MCF 10A (cell line): ENCODE measurements around the gene INPP1. TPM values are rescaled to one million over a fixed set of nuclear protein-coding genes. Genes with fewer than 3 reads are reported as not detected.

Source experiments
- BruUV-seq: library from RNA; stranded (reverse); fragments of 400-500 nt; replicated peaks from 2 replicates; lab custom pipeline; 2021; lab: Mats Ljungman, UMichigan
- CTCF ChIA-PET: fragments of 300-600 bp; sonication (Branson Sonifier 250); formaldehyde crosslinking; extraction: SDS; loops from one replicate; lab custom pipeline; 2021; ENCODE audit warnings: antibody characterized with exemption, inconsistent platforms; lab: Yijun Ruan, JAX
- POLR2A ChIA-PET: fragments of 300-600, 350-650 bp; sonication (Branson Sonifier 250); formaldehyde crosslinking; extraction: SDS; loops from one replicate; lab custom pipeline; 2020; ENCODE audit warnings: antibody characterized with exemption, inconsistent platforms; lab: Yijun Ruan, JAX
- DNase-seq: peaks from one replicate; pipeline ENCODE4 v3.0.0-alpha.2; 2018; ENCODE audit not compliant: unreplicated experiment
- H3K27ac Mint-ChIP-seq: one replicate; pipeline ENCODE4 v1.8.0; 2022; ENCODE audit warnings: mild to moderate bottlenecking, low read depth, mixed read lengths; ENCODE audit not compliant: unreplicated experiment
- H3K27me3 Mint-ChIP-seq: one replicate; pipeline ENCODE4 v1.8.0; 2022; ENCODE audit warnings: mixed read lengths; ENCODE audit not compliant: insufficient read depth, unreplicated experiment
- H3K36me3 Mint-ChIP-seq: one replicate; pipeline ENCODE4 v1.8.0; 2022; ENCODE audit warnings: mild to moderate bottlenecking, moderate library complexity, mixed read lengths; ENCODE audit not compliant: insufficient read depth, unreplicated experiment
- H3K4me1 Mint-ChIP-seq: one replicate; pipeline ENCODE4 v1.8.0; 2022; ENCODE audit warnings: mixed read lengths; ENCODE audit not compliant: insufficient read depth, unreplicated experiment
- H3K4me3 Mint-ChIP-seq: one replicate; pipeline ENCODE4 v1.8.0; 2022; ENCODE audit warnings: mild to moderate bottlenecking, moderate library complexity, mixed read lengths; ENCODE audit not compliant: unreplicated experiment
- H3K9me3 Mint-ChIP-seq: one replicate; pipeline ENCODE4 v1.8.0; 2022; ENCODE audit warnings: mixed read lengths; ENCODE audit not compliant: unreplicated experiment
- CTCF ChIP-seq: fragments of 200-600 bp; IDR thresholded peaks from one replicate; pipeline ENCODE4 v1.8.0; 2022; ENCODE audit warnings: antibody characterized with exemption, mild to moderate bottlenecking; ENCODE audit not compliant: unreplicated experiment
- intact Hi-C: fragments of 100-400 bp; cut with micrococcal nuclease; formaldehyde crosslinking; loops from 2 replicates; pipeline ENCODE4 v1.14.1; 2022
- total RNA-seq: library from RNA; stranded (reverse); gene quantifications from 2 replicates; pipeline ENCODE4 v1.2.3, GENCODE V29; 2022

Gene INPP1
- total RNA-seq, 1 experiment from 2014 or later: 29.2 TPM

- BruUV-seq: no TSS peak
- H3K27me3 Mint-ChIP-seq: no peaks in the 10 kb centered on the region
- no peak for TF ChIP-seq CTCF
- no peaks in the 10 kb centered on the region for H3K9me3 Mint-ChIP-seq
- no peaks in the 10 kb centered on the region for H3K36me3 Mint-ChIP-seq
- peaks cover 18% of the 10 kb centered on the region for H3K4me1 Mint-ChIP-seq
- CTCF ChIA-PET: no interaction called here
- POLR2A ChIA-PET: interaction anchor here (0.6 to 1.4 kb wide), 3 partner anchors 10 to 79 kb away, joined by 3 read pairs; no protein-coding TSS in a partner anchor
- peak overlapping the region; percentile 72 for H3K4me3 Mint-ChIP-seq
- intact Hi-C loops: loop anchor here (5.0 kb wide), 1 partner anchor 59 kb away; no protein-coding TSS in a partner anchor
- peak; percentile 46 for DNase-seq
- H3K27ac Mint-ChIP-seq: peak overlapping the region; percentile 13
Measured at GRCh38 chr2:190408538-190409271, 65.3 kb downstream of the INPP1 start.

GRCh38 chr2:190409616-190410015, 66.2 kb downstream of the INPP1 start:
- Mint-ChIP-seq H3K4me3 (peak overlapping the region; percentile 72), H3K4me1 (peaks cover 20% of the 10 kb centered on the region), H3K36me3 (no peaks in the 10 kb centered on the region), H3K9me3 (no peaks in the 10 kb centered on the region), H3K27me3 (no peaks in the 10 kb centered on the region), H3K27ac (no peak overlapping the region)
- CTCF ChIA-PET: interaction anchor here (0.7 kb wide), 1 partner anchor 92 kb away, joined by 3 read pairs; no protein-coding TSS in a partner anchor
- POLR2A ChIA-PET: interaction anchor here (0.6 to 1.4 kb wide), 8 partner anchors 9 to 646 kb away, joined by 3 to 6 read pairs (median 3); no protein-coding TSS in a partner anchor
- intact Hi-C loops: loop anchor here (5.0 kb wide), 1 partner anchor 58 kb away; no protein-coding TSS in a partner anchor
- TF ChIP-seq CTCF: no peak
- BruUV-seq: no TSS peak
- no peak for DNase-seq

- no peaks in the 10 kb centered on the region for H3K27me3 Mint-ChIP-seq
- no peaks in the 10 kb centered on the region for H3K9me3 Mint-ChIP-seq
- H3K4me3 Mint-ChIP-seq: no peak overlapping the region
- no peak overlapping the region for H3K27ac Mint-ChIP-seq
- no peak for TF ChIP-seq CTCF
- peaks cover 20% of the 10 kb centered on the region for H3K4me1 Mint-ChIP-seq
- CTCF ChIA-PET: interaction anchor here (0.5 kb wide), 1 partner anchor 27 kb away, joined by 3 read pairs; no protein-coding TSS in a partner anchor
- intact Hi-C loops: no loop called here
- H3K36me3 Mint-ChIP-seq: no peaks in the 10 kb centered on the region
- POLR2A ChIA-PET: interaction anchor here (0.5 to 1.3 kb wide), 9 partner anchors 8 to 647 kb away, joined by 3 to 6 read pairs (median 3); no protein-coding TSS in a partner anchor
- DNase-seq: no peak
- no TSS peak for BruUV-seq
Measured at GRCh38 chr2:190410166-190410565, 66.8 kb downstream of the INPP1 start.

- no peaks in the 10 kb centered on the region for H3K27me3 Mint-ChIP-seq
- POLR2A ChIA-PET: interaction anchor here (0.6 to 1.6 kb wide), 7 partner anchors 12 to 468 kb away, joined by 3 to 6 read pairs (median 3); no protein-coding TSS in a partner anchor
- peak overlapping the region; percentile 13 for H3K4me3 Mint-ChIP-seq
- H3K36me3 Mint-ChIP-seq: no peaks in the 10 kb centered on the region
- H3K27ac Mint-ChIP-seq: peak overlapping the region; percentile 82
- no peaks in the 10 kb centered on the region for H3K9me3 Mint-ChIP-seq
- CTCF ChIA-PET: interaction anchor here (1.0 kb wide), 2 partner anchors 20 to 58 kb away, joined by 3 to 4 read pairs; no protein-coding TSS in a partner anchor
- peaks cover 20% of the 10 kb centered on the region for H3K4me1 Mint-ChIP-seq
- BruUV-seq: no TSS peak
- no peak for TF ChIP-seq CTCF
- intact Hi-C loops: no loop called here
- DNase-seq: no peak
Measured at GRCh38 chr2:190412966-190413365, 69.6 kb downstream of the INPP1 start.
